Astrocyte (in vitro differentiated cells and primary cell): Measurements from ENCODE around the gene EMC7. TPM values are rescaled to one million over a fixed set of nuclear protein-coding genes. Genes with fewer than 3 reads are reported as not detected.

Experiments
- DNase-seq: peaks from one replicate; pipeline ENCODE4 v3.0.0-alpha.2; 2010; ENCODE audit warnings: low read depth
- FAIRE-seq: peaks from 2 replicates; lab custom pipeline; 2011; peaks lifted over from hg19 to GRCh38; lab: Jason Lieb, UNC
- H2AFZ ChIP-seq: 2 replicates; pipeline ENCODE4 v1.6.0; 2012; ENCODE audit warnings: low read depth, low read length, inconsistent platforms
- H3K27ac ChIP-seq: 2 replicates; pipeline ENCODE4 v1.5.1; 2011; ENCODE audit warnings: low read depth, low read length, inconsistent platforms
- H3K27me3 ChIP-seq: 2 replicates; pipeline ENCODE4 v1.6.0; 2011; ENCODE audit warnings: low read length, inconsistent platforms; ENCODE audit not compliant: insufficient read depth
- H3K36me3 ChIP-seq: 2 replicates; pipeline ENCODE4 v1.5.1; 2011; ENCODE audit warnings: low read length, inconsistent platforms; ENCODE audit not compliant: insufficient read depth
- H3K4me1 ChIP-seq: 2 replicates; pipeline ENCODE4 v1.5.1; 2011; ENCODE audit warnings: low read length, inconsistent platforms; ENCODE audit not compliant: insufficient read depth
- H3K4me2 ChIP-seq: 2 replicates; pipeline ENCODE4 v1.6.0; 2012; ENCODE audit warnings: low read length, inconsistent platforms
- H3K4me3 ChIP-seq: 2 replicates; pipeline ENCODE4 v1.5.1; 2011; ENCODE audit warnings: low read depth, mild to moderate bottlenecking, low read length, inconsistent platforms; ENCODE audit not compliant: insufficient read depth
- H3K79me2 ChIP-seq: 2 replicates; pipeline ENCODE4 v1.6.0; 2012; ENCODE audit warnings: mild to moderate bottlenecking, low read length, inconsistent platforms; ENCODE audit not compliant: insufficient read depth
- H3K9ac ChIP-seq: 2 replicates; pipeline ENCODE4 v1.6.0; 2012; ENCODE audit warnings: mild to moderate bottlenecking, low read length, inconsistent platforms
- H3K9me3 ChIP-seq: 2 replicates; pipeline ENCODE4 v1.5.1; 2012; ENCODE audit warnings: low read depth, mild to moderate bottlenecking, low read length, inconsistent platforms; ENCODE audit not compliant: insufficient read depth
- H4K20me1 ChIP-seq: 2 replicates; pipeline ENCODE4 v1.6.0; 2012; ENCODE audit warnings: low read length, inconsistent platforms; ENCODE audit not compliant: insufficient read depth
- H3K27ac Mint-ChIP-seq: one replicate; pipeline ENCODE4 v1.8.0; 2021; ENCODE audit warnings: mild to moderate bottlenecking, mixed read lengths; ENCODE audit not compliant: unreplicated experiment
- H3K27me3 Mint-ChIP-seq: one replicate; pipeline ENCODE4 v1.8.0; 2021; ENCODE audit warnings: low read depth, mixed read lengths; ENCODE audit not compliant: unreplicated experiment
- H3K36me3 Mint-ChIP-seq: one replicate; pipeline ENCODE4 v1.8.0; 2021; ENCODE audit warnings: low read depth, mixed read lengths; ENCODE audit not compliant: unreplicated experiment
- H3K4me1 Mint-ChIP-seq: one replicate; pipeline ENCODE4 v1.8.0; 2021; ENCODE audit warnings: low read depth, mixed read lengths; ENCODE audit not compliant: unreplicated experiment
- H3K4me3 Mint-ChIP-seq: one replicate; pipeline ENCODE4 v1.8.0; 2021; ENCODE audit warnings: mild to moderate bottlenecking, moderate library complexity, mixed read lengths; ENCODE audit not compliant: unreplicated experiment
- H3K9me3 Mint-ChIP-seq: one replicate; pipeline ENCODE4 v1.8.0; 2021; ENCODE audit warnings: mild to moderate bottlenecking, mixed read lengths; ENCODE audit not compliant: unreplicated experiment
- CTCF ChIP-seq: IDR thresholded peaks from 2 replicates; pipeline ENCODE4 v1.5.1; 2011; ENCODE audit warnings: low read depth, mild to moderate bottlenecking, inconsistent platforms, low read length, moderate library complexity; ENCODE audit not compliant: insufficient read depth
- EZH2 ChIP-seq: IDR thresholded peaks from 2 replicates; pipeline ENCODE4 v1.6.1; 2012; ENCODE audit warnings: mild to moderate bottlenecking, low read length, inconsistent platforms; ENCODE audit not compliant: insufficient read depth
- total RNA-seq: library from RNA; stranded (reverse); gene quantifications from 2 replicates; pipeline ENCODE4 v1.2.1, GENCODE V29; 2021

The EMC7 gene
- total RNA-seq, 1 donor from 2014 or later = 120 TPM

- Mint-ChIP-seq H3K4me3 (no peak overlapping the region), H3K36me3 (no peaks in the 10 kb centered on the region), H3K4me1 (peaks cover 43% of the 10 kb centered on the region), H3K27ac (peak overlapping the region; percentile 83), H3K27me3 (no peaks in the 10 kb centered on the region), H3K9me3 (no peaks in the 10 kb centered on the region)
- H3K4me3 ChIP-seq = no peak overlapping the region
- no peaks in the 10 kb centered on the region for H4K20me1 ChIP-seq
- no peaks in the 10 kb centered on the region for H3K9me3 ChIP-seq
- H3K27me3 ChIP-seq = no peaks in the 10 kb centered on the region
- H3K79me2 ChIP-seq = no peaks in the 10 kb centered on the region
- H3K9ac ChIP-seq = no peak overlapping the region
- peak; percentile 55 for DNase-seq
- no peak overlapping the region for H2AFZ ChIP-seq
- FAIRE-seq = no peak
- no peak for TF ChIP-seq CTCF
- no peak for TF ChIP-seq EZH2
- H3K36me3 ChIP-seq = no peaks in the 10 kb centered on the region
- peaks cover 28% of the 10 kb centered on the region for H3K4me1 ChIP-seq
- no peak overlapping the region for H3K27ac ChIP-seq
- peak overlapping the region; percentile 53 for H3K4me2 ChIP-seq
These were observed 57.8 kb downstream of the EMC7 start for GRCh38 chr15:34043813-34044212.

GRCh38 chr15:34043391-34043790 lies 58.3 kb downstream of the EMC7 start:
- Histone ChIP-seq H3K79me2 (peaks cover under 1% of the 10 kb centered on the region), H4K20me1 (no peaks in the 10 kb centered on the region), H3K4me2 (peak overlapping the region; percentile 53), H2AFZ (no peak overlapping the region), H3K36me3 (no peaks in the 10 kb centered on the region), H3K27ac (no peak overlapping the region), H3K4me1 (peaks cover 24% of the 10 kb centered on the region), H3K4me3 (no peak overlapping the region), H3K27me3 (no peaks in the 10 kb centered on the region), H3K9me3 (no peaks in the 10 kb centered on the region), H3K9ac (no peak overlapping the region)
- FAIRE-seq (no peak), DNase-seq (no peak)
- Mint-ChIP-seq H3K36me3 (no peaks in the 10 kb centered on the region), H3K4me1 (peaks cover 40% of the 10 kb centered on the region), H3K4me3 (no peak overlapping the region), H3K9me3 (no peaks in the 10 kb centered on the region), H3K27me3 (no peaks in the 10 kb centered on the region), H3K27ac (peak overlapping the region; percentile 83)
- TF ChIP-seq EZH2 (no peak), CTCF (no peak)

DNA sequence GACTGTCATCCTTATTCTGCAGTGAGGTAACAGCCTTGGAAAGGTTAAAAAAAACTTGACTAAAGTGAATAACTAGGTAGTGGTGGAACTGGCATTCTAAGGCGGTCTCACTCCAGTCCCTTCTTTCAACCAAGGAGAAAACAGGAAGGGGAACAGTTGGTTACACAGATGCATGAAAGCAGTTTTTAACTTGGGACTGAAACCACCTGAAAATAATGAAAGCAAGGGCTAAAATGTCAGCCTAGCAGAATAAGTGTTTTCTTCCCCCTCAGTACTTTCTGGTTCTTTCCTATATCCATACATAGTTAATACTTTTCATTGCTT lies 61.9 kb downstream of the EMC7 start:
- Mint-ChIP-seq H3K9me3 (no peaks in the 10 kb centered on the region), H3K27me3 (no peaks in the 10 kb centered on the region), H3K36me3 (no peaks in the 10 kb centered on the region), H3K4me1 (peaks cover 26% of the 10 kb centered on the region), H3K27ac (peak overlapping the region; percentile 80), H3K4me3 (peak overlapping the region; percentile 88)
- Histone ChIP-seq H3K36me3 (no peaks in the 10 kb centered on the region), H4K20me1 (no peaks in the 10 kb centered on the region), H3K79me2 (peaks cover 36% of the 10 kb centered on the region), H3K9ac (peak overlapping the region; percentile 90), H3K9me3 (no peaks in the 10 kb centered on the region), H3K4me3 (peak overlapping the region; percentile 95), H2AFZ (no peak overlapping the region), H3K27me3 (no peaks in the 10 kb centered on the region), H3K4me1 (peaks cover 15% of the 10 kb centered on the region), H3K4me2 (peak overlapping the region; percentile 89), H3K27ac (no peak overlapping the region)
- DNase-seq (no peak), FAIRE-seq (no peak)
- TF ChIP-seq CTCF (no peak), EZH2 (no peak)
